HEK293 (cell line): ENCODE data around the gene CD81.

Experiments
- ZNF184 ChIP-seq: fragments of 450-650 bp; IDR thresholded peaks from 2 replicates; pipeline ENCODE4 v1.5.1; 2018; ENCODE audit warnings: missing biosample characterization, mild to moderate bottlenecking, missing genetic modification characterization
- ZNF274 ChIP-seq, 2 experiments: fragments of 200-500 bp in 1 of 2; fragments of 450-650 bp in 1 of 2; sonication (Bioruptor generic) in 1 of 2; formaldehyde crosslinking in 1 of 2; IDR thresholded peaks; 2 replicates each; pipeline versions ENCODE4 v1.5.1 to v1.6.1; 2014 to 2016; ENCODE audit warnings: borderline replicate concordance in 1 of 2, inconsistent platforms in 1 of 2, low read length in 1 of 2, missing biosample characterization in 1 of 2, missing genetic modification characterization in 1 of 2
- ZNF561 ChIP-seq: fragments of 450-650 bp; IDR thresholded peaks from 2 replicates; pipeline ENCODE4 v1.5.1; 2018; ENCODE audit warnings: missing biosample characterization, missing genetic modification characterization, borderline replicate concordance

DNA sequence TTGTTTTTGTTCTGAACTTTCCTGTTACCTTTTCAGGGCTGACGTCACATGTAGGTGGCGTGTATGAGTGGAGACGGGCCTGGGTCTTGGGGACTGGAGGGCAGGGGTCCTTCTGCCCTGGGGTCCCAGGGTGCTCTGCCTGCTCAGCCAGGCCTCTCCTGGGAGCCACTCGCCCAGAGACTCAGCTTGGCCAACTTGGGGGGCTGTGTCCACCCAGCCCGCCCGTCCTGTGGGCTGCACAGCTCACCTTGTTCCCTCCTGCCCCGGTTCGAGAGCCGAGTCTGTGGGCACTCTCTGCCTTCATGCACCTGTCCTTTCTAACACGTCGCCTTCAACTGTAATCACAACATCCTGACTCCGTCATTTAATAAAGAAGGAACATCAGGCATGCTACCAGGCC, 19.9 kb downstream of the CD81 start:
- TF ChIP-seq ZNF561 (tag by site-specific recombination) (no peak), ZNF274 (IDR thresholded peaks at IDR 0.05; ENCODE audit: low read length) (no peak), ZNF274 (tag by site-specific recombination; IDR thresholded peaks at IDR 0.05; ENCODE audit: borderline replicate concordance) (no peak), ZNF184 (tag by site-specific recombination) (no peak)
